GM12874 (cell line): ENCODE data around the gene CCDC85A.

Experiments used
- TF ChIP-seq, protein P1 (sequence below): IDR thresholded peaks from 2 replicates; pipeline ENCODE4 v1.5.1; 2011; ENCODE audit warnings: low read depth, mild to moderate bottlenecking, control low read depth, low read length, moderate library complexity; ENCODE audit not compliant: insufficient read depth

CCDC85A gene

DNA sequence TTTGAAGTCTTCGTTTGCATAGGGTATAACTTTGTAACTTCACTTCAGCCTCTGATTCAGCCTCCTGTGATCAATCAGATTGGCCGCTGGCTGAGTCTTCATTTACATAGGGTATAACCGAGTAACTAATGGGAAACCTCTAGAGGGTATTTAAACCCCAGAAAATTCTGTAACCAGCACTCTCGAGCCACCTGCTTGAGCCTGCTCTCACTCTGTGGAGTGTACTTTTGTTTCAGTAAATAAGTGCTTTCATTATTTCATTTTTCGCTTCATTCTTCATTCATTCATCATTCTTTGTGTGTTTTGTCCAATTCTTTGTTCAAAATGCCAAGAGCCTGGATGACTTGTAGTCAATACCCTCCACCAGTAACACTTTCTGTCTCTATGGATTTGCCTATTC is 56.4 kb downstream of the CCDC85A start:
- TF ChIP-seq, protein P1, sequence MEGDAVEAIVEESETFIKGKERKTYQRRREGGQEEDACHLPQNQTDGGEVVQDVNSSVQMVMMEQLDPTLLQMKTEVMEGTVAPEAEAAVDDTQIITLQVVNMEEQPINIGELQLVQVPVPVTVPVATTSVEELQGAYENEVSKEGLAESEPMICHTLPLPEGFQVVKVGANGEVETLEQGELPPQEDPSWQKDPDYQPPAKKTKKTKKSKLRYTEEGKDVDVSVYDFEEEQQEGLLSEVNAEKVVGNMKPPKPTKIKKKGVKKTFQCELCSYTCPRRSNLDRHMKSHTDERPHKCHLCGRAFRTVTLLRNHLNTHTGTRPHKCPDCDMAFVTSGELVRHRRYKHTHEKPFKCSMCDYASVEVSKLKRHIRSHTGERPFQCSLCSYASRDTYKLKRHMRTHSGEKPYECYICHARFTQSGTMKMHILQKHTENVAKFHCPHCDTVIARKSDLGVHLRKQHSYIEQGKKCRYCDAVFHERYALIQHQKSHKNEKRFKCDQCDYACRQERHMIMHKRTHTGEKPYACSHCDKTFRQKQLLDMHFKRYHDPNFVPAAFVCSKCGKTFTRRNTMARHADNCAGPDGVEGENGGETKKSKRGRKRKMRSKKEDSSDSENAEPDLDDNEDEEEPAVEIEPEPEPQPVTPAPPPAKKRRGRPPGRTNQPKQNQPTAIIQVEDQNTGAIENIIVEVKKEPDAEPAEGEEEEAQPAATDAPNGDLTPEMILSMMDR = no peak

DNA sequence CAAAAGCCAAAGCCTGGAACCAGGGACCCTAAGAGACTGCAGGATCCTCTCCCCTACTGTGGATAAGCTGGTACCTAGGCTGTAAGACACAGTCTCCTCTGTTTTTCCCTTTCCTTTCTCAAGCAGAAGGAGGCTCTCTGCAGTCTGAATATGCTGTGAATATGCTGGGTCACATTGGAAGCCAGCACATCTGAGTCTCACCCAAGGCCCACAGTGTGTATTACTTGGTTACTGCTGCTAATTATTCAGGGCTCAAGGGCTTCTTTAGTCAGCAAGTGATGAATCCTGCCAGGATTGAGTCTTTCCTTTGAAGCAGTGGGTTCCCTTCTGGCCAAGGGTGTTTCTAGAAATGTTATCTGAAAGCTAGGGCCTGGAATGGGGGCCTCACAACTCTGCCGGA is 60.7 kb downstream of the CCDC85A start:
- TF ChIP-seq, protein P1 = no peak

DNA sequence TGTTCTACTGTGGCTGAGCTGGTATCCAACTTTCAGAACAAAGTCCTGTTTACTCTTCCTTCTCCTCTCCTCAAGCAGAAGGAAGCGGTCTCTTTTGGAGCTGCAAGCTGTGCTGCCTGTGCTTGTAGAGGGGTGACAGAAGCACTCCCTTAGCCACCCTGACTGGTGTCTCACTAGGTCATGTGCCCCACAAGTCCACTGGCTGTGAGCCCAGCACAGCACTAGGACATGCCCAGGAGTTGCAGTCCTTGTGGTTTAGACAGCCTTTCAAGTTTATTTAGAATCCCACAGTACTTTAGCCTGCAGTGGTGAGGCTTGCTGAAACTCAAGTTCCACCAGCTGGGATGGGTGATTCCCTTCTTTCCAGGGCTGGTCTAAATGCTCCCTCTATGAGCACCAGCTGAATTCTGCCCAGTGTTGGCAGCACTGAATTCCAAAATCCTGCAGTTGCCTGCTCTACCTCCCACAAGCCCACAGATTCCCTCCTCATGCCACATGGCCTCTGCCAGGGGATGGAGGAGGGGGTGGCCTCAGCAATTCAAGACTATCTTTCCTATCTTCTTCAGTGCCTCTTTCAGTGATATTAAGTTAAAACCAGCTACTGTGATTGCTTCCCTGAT is 61.2 kb downstream of the CCDC85A start:
- TF ChIP-seq, protein P1 = no peak

DNA sequence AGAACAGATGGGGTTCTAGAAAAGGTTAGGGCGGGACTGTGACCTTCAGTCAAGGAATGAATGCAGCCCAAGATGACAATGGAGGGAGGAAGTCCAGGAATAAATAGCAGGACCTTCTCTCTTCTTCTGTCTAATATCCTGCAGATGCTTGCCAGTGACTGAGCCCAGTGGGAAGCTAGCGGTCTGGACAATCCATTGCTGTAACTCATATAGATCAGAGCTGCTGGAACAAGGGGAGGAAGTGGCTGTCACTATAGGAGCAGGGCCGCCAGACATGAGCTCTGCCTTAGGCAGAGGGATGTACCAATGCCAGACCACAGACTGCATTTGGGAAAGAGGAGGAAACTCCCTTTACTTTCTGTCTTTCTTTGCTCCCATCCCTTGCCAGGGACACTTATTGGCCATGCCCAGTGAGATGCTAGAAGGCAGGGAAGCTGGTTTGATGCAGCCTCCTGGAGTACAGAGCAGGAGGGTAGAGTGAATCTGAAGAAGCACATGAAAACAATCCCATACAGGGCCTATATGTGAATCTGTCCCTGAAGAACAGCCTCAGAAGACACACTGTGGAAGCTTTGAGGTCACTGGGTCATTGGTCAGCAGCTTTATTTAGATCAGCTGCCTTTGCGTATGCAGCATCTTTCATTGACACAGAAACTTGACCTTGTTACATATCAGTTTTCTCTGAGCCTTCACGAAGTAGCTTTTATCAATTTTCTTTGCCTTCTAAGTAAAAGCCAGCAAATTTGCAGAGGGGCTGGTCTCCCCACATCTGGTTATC is 65.4 kb downstream of the CCDC85A start:
- TF ChIP-seq, protein P1 = no peak

DNA sequence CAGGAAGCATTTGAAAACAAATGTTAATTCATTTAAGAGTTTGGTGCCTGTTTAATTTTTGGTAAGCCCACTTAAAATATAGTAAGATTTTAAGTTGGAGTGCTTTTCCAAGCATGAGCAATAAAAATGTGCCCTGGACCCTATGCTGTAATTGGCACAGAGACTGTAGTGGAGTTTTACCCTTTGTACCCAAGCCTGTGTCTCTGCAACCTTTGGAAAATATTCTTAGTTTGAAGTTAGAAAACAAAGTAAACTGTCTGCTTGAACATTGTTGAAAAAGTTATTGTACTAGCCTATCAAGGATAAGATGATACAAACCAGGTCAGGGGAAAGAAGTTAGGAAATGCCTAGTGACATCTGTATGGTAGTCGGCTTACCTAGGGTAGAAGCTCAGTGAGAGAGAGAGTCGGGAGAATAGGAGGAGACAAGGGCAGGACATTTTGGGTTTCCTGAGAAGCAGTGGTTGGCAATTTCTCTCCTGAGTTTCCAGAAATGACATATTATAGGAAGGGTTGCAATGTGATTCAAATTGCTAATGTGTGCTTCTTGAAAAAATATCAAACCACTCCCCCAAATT is 66.5 kb downstream of the CCDC85A start:
- TF ChIP-seq, protein P1 = no peak

DNA sequence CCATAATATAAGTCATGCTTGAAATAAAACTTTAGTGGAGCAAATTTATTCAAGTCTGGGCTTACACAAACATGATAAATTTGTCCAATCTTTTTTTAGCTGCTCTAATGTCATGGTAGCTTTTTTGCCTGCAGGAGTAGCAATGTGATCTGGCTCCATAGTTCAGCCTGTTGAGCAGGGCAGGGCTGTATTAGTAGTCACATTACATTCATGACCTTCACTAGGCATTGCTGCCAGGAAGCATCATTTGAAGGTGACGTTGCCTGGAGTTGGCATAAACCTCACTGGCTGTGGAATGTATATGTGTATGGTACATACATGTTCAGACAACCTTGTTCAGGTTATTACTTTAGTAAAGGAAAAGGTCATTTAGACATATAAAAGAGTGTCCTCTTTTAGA is 76.6 kb downstream of the CCDC85A start:
- TF ChIP-seq, protein P1 = no peak

DNA sequence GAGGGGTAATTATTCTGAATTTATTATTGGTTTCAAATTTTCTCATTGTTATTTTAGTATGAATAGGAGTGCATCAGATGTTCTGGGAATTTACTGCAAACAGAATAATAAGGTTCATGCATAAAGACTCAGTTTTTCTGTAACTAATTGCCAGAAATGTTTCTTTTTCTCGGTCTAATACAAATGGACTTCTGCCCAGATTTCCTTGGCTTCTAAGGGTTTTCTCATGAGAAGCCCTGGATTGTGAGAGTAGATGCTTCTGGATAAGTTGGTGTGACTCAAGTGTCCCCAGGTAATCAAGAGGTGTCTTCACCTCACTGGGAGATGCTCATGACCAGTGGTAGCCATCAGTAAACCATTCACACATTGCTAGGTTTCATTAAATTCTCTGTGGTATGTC is 78.5 kb downstream of the CCDC85A start:
- TF ChIP-seq, protein P1 = no peak
